ENCODE measurements around the gene PDS5A. TPM values are rescaled to one million over a fixed set of nuclear protein-coding genes. Genes with fewer than 3 reads are reported as not detected.
A peak's percentile ranks its signal among the peaks of the same experiment; 100 is the strongest.
"Not testable (repeated sequence)": the region's sequence is repeated elsewhere in the genome, so short reads cannot be mapped to it uniquely, and the experiment has no call there.

The PDS5A gene
- total RNA-seq, 1 donor from 2014 or later: 71.8 TPM

- no peak for DNase-seq (ENCODE audit: extremely low read depth, low read depth, low spot score)
Measured at GRCh38 chr4:39841894-39842293, 135.8 kb downstream of the PDS5A start.

- not testable (repeated sequence) for DNase-seq (ENCODE audit: extremely low read depth, low read depth, low spot score)
Measured at GRCh38 chr4:39840516-39840915, 137.2 kb downstream of the PDS5A start.

GRCh38 chr4:39840027-39840426, 137.7 kb downstream of the PDS5A start:
- DNase-seq (ENCODE audit: extremely low read depth, low read depth, low spot score): no peak

GRCh38 chr4:39838431-39838830, 139.3 kb downstream of the PDS5A start:
- DNase-seq (ENCODE audit: extremely low read depth, low read depth, low spot score): not testable (repeated sequence)

- no peak for DNase-seq (ENCODE audit: extremely low read depth, low read depth, low spot score)
Measured at GRCh38 chr4:39834269-39834668, 143.4 kb downstream of the PDS5A start.

GRCh38 chr4:39825741-39826231, 151.9 kb downstream of the PDS5A start:
- DNase-seq (ENCODE audit: extremely low read depth, low read depth, low spot score): no peak

- no peak for DNase-seq (ENCODE audit: extremely low read depth, low read depth, low spot score)
Measured at GRCh38 chr4:39825090-39825489, 152.6 kb downstream of the PDS5A start.

GRCh38 chr4:39823191-39823590, 154.5 kb downstream of the PDS5A start:
- no peak for DNase-seq (ENCODE audit: extremely low read depth, low read depth, low spot score)

GRCh38 chr4:39822662-39823061, 155.0 kb downstream of the PDS5A start:
- no peak for DNase-seq (ENCODE audit: extremely low read depth, low read depth, low spot score)

GRCh38 chr4:39821951-39822350, 155.8 kb downstream of the PDS5A start:
- no peak for DNase-seq (ENCODE audit: extremely low read depth, low read depth, low spot score)

- peak; percentile 88 for DNase-seq (ENCODE audit: extremely low read depth, low read depth, low spot score)
Measured at GRCh38 chr4:39820186-39820585, 157.5 kb downstream of the PDS5A start.

GRCh38 chr4:39818646-39819045, 159.1 kb downstream of the PDS5A start:
- no peak for DNase-seq (ENCODE audit: extremely low read depth, low read depth, low spot score)

GRCh38 chr4:39814403-39815185, 163.1 kb downstream of the PDS5A start:
- no peak for DNase-seq (ENCODE audit: extremely low read depth, low read depth, low spot score)

GRCh38 chr4:39813761-39814160, 163.9 kb downstream of the PDS5A start:
- not testable (repeated sequence) for DNase-seq (ENCODE audit: extremely low read depth, low read depth, low spot score)

- not testable (repeated sequence) for DNase-seq (ENCODE audit: extremely low read depth, low read depth, low spot score)
Measured at GRCh38 chr4:39813033-39813432, 164.7 kb downstream of the PDS5A start.

- no peak for DNase-seq (ENCODE audit: extremely low read depth, low read depth, low spot score)
Measured at GRCh38 chr4:39812500-39812899, 165.2 kb downstream of the PDS5A start.

GRCh38 chr4:39808231-39808749, 169.4 kb downstream of the PDS5A start:
- DNase-seq (ENCODE audit: extremely low read depth, low read depth, low spot score): no peak

GRCh38 chr4:39802005-39802404, 175.7 kb downstream of the PDS5A start:
- DNase-seq (ENCODE audit: extremely low read depth, low read depth, low spot score): no peak

GRCh38 chr4:39792976-39793375, 184.7 kb downstream of the PDS5A start:
- DNase-seq (ENCODE audit: extremely low read depth, low read depth, low spot score): not testable (repeated sequence)

GRCh38 chr4:39792529-39792928, 185.2 kb downstream of the PDS5A start:
- DNase-seq (ENCODE audit: extremely low read depth, low read depth, low spot score): no peak

GRCh38 chr4:39792128-39792527, 185.6 kb downstream of the PDS5A start:
- DNase-seq (ENCODE audit: extremely low read depth, low read depth, low spot score): no peak

- DNase-seq (ENCODE audit: extremely low read depth, low read depth, low spot score): no peak
Measured at GRCh38 chr4:39786838-39787237, 190.9 kb downstream of the PDS5A start.
